Sciatic nerve (tissue), 2 donors: ENCODE data around the gene SMAD7. TPM values are rescaled to one million over a fixed set of nuclear protein-coding genes. Genes with fewer than 3 reads are reported as not detected.
A peak's percentile ranks its signal among the peaks of the same experiment; 100 is the strongest.

Experiments used
- ATAC-seq: fragments of 200-7000 bp; cut with Tn5 transposase; one replicate; pipeline ENCODE4 v1.9.1; 2020; ENCODE audit warnings: mild to moderate bottlenecking, moderate library complexity
- DNase-seq: peaks from one replicate; pipeline ENCODE4 v3.0.0-alpha.2; 2020; ENCODE audit warnings: low spot score
- intact Hi-C: fragments of 100-400 bp; cut with DNase I; formaldehyde crosslinking; loops from one replicate; pipeline ENCODE4 v1.14.2; 2022
- total RNA-seq: library from RNA; stranded (reverse); fragmentation: NEBNext Ultra II Directional; extraction: Animal tissue kit (Norgen Biotek cat#: 25700); gene quantifications from one replicate; pipeline ENCODE4 v1.2.1, GENCODE V29; 2021
- donor health status: DM: no; HTN: no; CAD: no.
- donor health status: DM: no; HTN: no; CAD: no.

Gene SMAD7
- total RNA-seq, 1 donor from 2014 or later: 44.0 TPM

- ATAC-seq (no peak), DNase-seq (no peak)
- intact Hi-C loops: no loop called here
Observed at GRCh38 chr18:48893061-48893607, 57.6 kb downstream of the SMAD7 start.

- ATAC-seq: no peak
- intact Hi-C loops: no loop called here
- no peak for DNase-seq
Observed at GRCh38 chr18:48892146-48892855, 58.5 kb downstream of the SMAD7 start.

- DNase-seq: no peak
- intact Hi-C loops: no loop called here
- no peak for ATAC-seq
Observed at GRCh38 chr18:48891721-48892120, 59.0 kb downstream of the SMAD7 start.

- intact Hi-C loops: no loop called here
- DNase-seq: no peak
Observed at GRCh38 chr18:48889981-48890762, 60.6 kb downstream of the SMAD7 start.

GRCh38 chr18:48889115-48889941, 61.4 kb downstream of the SMAD7 start:
- intact Hi-C loops: no loop called here
- no peak for DNase-seq

More at GRCh38 chr18:48889981-48890762, 60.6 kb downstream of the SMAD7 start:
- ATAC-seq: no peak

GRCh38 chr18:48888773-48889080, 62.0 kb downstream of the SMAD7 start:
- ATAC-seq (no peak), DNase-seq (no peak)
- intact Hi-C loops: no loop called here

More at GRCh38 chr18:48889115-48889941, 61.4 kb downstream of the SMAD7 start:
- ATAC-seq: peak; percentile 62

GRCh38 chr18:48887905-48888772, 62.6 kb downstream of the SMAD7 start:
- DNase-seq: no peak
- no peak for ATAC-seq

GRCh38 chr18:48887294-48887904, 63.4 kb downstream of the SMAD7 start:
- intact Hi-C loops: no loop called here
- ATAC-seq (no peak), DNase-seq (no peak)

More at GRCh38 chr18:48887905-48888772, 62.6 kb downstream of the SMAD7 start:
- intact Hi-C loops: no loop called here

GRCh38 chr18:48886520-48887293, 64.1 kb downstream of the SMAD7 start:
- DNase-seq: no peak
- intact Hi-C loops: no loop called here
- ATAC-seq: no peak

GRCh38 chr18:48885924-48886400, 64.8 kb downstream of the SMAD7 start:
- intact Hi-C loops: no loop called here
- DNase-seq (no peak), ATAC-seq (no peak)

- ATAC-seq: no peak
- intact Hi-C loops: no loop called here
- no peak for DNase-seq
Observed at GRCh38 chr18:48885266-48885923, 65.4 kb downstream of the SMAD7 start.

- no peak for DNase-seq
- intact Hi-C loops: no loop called here
- ATAC-seq: no peak
Observed at GRCh38 chr18:48884771-48885170, 66.0 kb downstream of the SMAD7 start.

GRCh38 chr18:48884306-48884705, 66.5 kb downstream of the SMAD7 start:
- intact Hi-C loops: no loop called here
- DNase-seq: no peak

GRCh38 chr18:48882379-48882778, 68.4 kb downstream of the SMAD7 start:
- intact Hi-C loops: no loop called here

More at GRCh38 chr18:48884306-48884705, 66.5 kb downstream of the SMAD7 start:
- no peak for ATAC-seq

GRCh38 chr18:48880931-48881330, 69.8 kb downstream of the SMAD7 start:
- DNase-seq (no peak), ATAC-seq (no peak)
- intact Hi-C loops: no loop called here

More at GRCh38 chr18:48882379-48882778, 68.4 kb downstream of the SMAD7 start:
- ATAC-seq (no peak), DNase-seq (no peak)

GRCh38 chr18:48879008-48879431, 71.7 kb downstream of the SMAD7 start:
- intact Hi-C loops: no loop called here
- no peak for ATAC-seq
- DNase-seq: no peak

- ATAC-seq (peak; percentile 35), DNase-seq (no peak)
- intact Hi-C loops: no loop called here
Observed at GRCh38 chr18:48878471-48878870, 72.3 kb downstream of the SMAD7 start.
